NCI-H1417 treated with DMSO at 0.1 percent for 48 hours (cell line): ENCODE measurements around the gene NDUFAF7.
"Not testable (repeated sequence)": the region's sequence is repeated elsewhere in the genome, so short reads cannot be mapped to it uniquely, and the experiment has no call there.

Source experiments
- DNase-seq: peaks from one replicate; lab custom pipeline; 2025; lab: John Stamatoyannopoulos, UW

Gene NDUFAF7

DNA sequence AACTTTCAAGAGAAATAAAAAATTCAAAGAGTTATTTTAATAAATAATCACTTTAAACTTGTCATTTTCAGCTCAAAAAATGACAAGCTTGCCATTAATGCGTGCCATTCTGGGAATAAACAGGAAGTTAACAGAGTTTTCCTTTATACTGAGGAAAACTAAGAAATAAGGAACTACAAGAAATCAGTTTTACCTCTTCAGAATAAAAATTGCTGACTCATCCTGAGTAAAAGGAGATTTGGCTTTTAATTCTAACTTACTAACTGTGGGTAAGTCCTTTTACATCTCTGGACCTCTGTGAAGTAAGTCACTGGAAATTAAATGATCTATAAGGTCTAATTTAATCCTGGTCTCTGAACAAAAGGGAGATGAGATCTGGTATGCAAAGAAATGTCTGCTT, 16.2 kb upstream of the NDUFAF7 start:
- no peak for DNase-seq

DNA sequence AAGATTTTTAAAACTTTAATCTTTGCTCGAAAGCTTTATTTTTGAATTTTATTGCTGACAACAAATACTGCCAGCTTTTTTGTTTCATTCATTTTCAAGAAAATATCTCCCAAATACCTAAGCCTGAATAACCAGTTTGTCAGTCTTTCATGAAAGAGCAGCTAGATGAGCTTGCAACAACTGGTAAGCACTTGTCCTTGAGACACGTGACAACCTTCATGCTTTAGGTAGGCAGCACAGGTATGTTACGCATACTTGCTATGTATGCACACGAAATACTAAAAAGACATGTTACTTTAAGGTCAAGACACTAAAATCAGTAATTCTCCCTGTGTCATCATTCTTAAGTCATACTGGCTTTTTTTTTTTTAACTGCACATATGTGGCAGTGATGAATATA, 12.4 kb upstream of the NDUFAF7 start:
- DNase-seq, result no peak

DNA sequence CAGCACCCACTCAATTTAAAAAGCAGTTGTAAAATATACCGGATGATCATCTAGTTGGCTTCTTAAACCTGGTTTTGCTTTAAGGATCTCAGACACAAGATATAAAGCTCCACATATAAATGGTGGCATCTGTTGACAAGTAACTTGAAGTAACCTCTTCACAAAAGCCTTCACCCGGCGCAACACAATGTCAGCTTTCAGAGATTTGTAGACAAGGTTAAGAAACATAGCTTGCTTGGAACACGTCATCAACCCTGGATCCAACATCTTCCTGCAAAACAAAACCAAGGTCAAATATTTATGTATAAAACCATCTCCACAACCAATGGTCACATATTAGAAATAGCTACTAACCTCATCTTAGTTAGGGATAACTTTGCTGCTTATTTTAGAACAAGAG, 8.3 kb upstream of the NDUFAF7 start:
- DNase-seq, result no peak

- no peak for DNase-seq
These were observed 7.4 kb upstream of the NDUFAF7 start for GRCh38 chr2:37224063-37224462.

DNA sequence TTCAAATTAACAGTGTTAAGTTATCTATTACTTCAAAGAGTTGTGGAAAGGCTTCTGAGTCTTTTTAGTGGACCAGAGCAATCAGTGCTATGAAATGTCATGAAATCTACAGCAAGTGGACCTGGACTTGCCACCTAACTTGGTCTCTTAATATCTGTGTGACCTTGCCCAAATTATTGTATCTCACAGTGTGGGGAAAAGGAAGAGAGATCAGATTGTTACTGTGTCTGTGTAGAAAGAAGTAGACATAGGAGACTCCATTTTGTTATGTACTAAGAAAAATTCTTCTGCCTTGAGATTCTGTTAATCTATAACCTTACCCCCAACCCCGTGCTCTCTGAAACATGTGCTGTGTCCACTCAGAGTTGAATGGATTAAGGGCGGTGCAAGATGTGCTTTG, 6.3 kb upstream of the NDUFAF7 start:
- not testable (repeated sequence) for DNase-seq

GRCh38 chr2:37226863-37227262, 4.6 kb upstream of the NDUFAF7 start:
- DNase-seq, result no peak

- no peak for DNase-seq
These were observed 2.7 kb upstream of the NDUFAF7 start for GRCh38 chr2:37228788-37229187.

DNA sequence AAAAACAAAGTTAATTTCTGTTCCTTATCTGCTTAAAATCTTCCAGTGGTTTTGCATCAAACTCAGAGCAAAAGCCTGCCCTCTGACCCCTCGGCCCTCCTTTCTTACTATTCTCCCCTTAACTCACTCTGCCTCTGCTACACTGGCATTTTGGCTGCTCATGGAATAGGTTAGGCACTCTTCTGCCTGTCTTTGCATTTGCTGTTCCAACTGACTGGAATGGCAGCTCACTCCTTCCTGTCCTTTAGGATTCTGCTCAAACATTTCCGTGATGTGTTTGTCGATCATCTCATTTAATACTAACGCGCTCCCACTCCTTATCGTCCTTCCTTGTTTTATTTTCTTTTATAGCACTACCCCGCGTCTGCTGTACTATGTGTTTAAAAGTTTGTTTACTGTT, 877 bp upstream of the NDUFAF7 start:
- no peak for DNase-seq

DNA sequence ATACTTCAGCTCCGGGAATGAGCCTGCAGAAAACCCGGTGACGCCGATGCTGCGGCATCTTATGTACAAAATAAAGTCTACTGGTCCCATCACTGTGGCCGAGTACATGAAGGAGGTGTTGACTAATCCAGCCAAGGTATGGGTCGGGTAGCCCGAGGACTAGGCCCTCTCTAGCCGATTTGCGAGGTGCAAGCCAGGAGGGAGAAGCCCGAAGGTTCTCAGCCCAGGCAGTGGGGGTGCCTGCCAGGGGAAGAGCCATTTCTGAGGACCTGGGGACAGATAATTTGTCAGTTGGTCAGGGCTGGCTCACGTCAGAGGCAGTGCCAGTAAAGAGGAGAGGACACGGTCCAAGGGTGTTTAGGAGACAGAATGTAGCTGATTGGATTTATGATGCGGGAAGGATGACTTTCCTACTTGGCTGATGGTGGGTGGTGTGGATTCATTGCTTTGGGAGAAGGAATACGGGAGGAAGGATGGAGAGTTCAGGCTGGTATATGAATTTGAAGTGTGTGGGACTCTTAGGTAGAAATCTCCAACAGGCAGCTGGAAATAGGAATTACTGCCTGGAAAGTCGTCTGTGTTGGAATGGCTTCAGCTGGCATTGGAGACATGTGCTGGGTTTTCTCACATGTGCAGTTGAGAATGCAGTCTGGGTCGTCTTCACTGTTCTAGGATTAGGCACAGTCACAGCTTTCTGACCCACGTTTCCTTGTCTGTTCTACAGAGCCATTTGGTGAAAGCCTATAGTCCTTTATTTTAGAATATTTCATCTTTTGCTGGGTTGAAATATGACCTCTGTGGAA, 874 bp downstream of the NDUFAF7 start:
- no peak for DNase-seq

DNA sequence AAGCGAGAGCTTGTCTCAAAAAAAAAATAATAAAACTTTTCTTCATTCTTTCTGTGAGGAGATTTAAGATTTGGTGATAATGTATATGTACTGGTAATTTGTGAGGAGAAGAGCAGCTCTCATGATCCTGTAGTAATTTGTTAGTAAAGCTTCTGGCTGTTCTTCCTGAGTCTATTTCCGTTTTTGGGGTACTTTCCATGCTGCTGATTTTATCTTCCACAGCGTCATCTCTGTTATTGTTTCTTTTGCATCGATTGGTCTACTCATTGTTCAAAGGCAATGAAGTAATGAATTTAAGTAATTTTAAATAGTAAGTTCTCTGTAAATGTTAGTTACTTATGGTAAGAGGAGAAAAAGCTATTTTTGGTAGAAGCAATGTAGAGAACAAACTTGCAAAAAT, 12.0 kb downstream of the NDUFAF7 start:
- DNase-seq, result no peak

DNA sequence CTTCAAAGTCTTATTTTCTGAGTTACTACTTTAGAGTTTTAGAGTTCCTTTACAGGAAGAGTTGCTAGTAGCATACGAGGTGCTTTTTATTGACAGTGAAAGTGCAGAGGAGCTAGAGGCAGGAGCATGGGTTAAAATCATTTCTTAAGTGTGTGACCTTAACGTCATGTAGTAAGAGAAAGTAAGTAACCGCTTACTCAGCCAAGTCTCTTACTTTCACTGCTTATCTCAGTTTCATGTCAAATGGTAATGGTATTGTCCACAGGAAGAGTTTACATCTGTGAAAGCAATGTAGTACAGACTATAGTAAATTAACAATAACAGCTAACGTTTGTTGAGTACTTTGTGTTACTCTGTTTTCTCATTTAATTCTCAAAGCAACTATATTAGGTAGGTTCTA, 12.6 kb downstream of the NDUFAF7 start:
- no peak for DNase-seq

GRCh38 chr2:37244755-37245154, 13.3 kb downstream of the NDUFAF7 start:
- no peak for DNase-seq

DNA sequence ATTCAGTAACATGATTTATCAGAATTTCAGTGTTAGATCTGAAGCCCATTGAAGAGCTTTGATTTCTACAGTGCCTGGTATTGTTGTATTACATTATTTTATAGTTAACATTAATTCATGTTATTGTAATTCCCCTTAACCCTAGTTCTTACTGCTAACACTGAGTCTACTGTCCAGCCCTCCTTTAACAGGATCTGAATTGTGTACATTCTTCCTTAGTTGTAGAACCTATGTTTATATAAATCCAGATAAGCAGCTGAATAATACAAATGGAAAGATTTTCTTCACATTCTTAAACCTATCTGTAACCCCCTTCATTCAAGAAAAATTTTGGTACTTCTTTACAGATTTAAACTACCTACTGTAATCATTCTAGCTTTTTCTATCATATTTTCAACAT, 14.7 kb downstream of the NDUFAF7 start:
- DNase-seq, result no peak

DNA sequence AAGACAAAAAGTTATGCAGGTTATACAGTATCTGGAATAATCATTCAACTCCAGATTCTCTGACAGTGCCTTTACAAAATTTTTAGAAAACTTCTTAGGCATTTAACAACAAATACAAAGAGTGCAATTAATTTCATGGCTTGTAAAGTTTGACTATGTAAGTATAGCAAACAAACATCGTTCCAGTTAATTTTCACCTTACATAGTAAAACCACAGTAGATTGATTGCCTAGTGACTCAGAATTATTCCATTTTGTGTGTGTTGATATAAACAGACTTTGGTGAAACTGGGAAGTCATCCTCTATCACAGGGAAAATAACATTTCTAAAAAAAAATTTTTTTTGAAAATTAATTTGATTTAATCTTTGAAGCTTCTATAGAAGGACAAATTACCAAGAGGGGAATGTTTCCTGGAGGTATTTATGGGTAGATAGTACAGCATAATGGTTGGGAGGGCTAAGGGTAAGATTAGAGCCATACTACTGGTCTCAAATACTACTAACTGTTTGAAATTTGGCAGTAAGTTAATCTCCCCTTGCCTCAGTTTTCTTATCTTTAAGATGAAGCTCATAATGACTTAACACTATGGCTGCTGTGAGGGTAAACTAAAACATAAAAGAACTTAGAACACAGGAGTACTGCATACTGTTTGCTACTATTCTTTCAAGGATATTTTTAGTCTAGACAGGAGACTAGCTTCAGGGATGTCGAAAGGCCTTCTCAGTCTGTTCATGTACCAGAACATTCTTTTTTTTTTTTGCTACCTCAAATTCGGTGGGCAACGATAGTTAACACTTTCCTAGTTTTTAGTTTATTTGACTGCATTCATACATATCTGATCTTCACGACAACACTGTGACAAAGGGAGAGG, 19.6 kb downstream of the NDUFAF7 start:
- no peak for DNase-seq

- no peak for DNase-seq
These were observed 31.1 kb downstream of the NDUFAF7 start for GRCh38 chr2:37262522-37262921.

DNA sequence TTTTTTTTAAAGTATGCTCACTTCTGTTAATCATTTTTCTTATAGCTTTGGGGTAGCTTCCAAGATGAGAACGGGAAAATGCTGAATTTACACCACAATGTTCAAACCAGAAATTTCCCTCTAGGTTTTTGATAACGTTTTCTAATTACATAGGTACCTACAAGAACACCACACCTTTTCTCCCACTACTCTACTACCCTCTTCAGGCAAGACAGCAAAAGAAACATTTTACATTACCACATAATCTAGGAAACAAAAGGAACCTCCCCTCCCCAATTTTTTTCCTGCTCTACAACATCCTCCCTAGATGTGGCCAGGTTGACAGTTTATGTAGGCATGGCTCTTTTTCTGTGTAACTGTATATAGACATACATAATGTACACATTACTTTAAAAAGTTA, 32.4 kb downstream of the NDUFAF7 start:
- DNase-seq, result no peak

GRCh38 chr2:37267685-37268084, 36.2 kb downstream of the NDUFAF7 start:
- DNase-seq, result no peak

DNA sequence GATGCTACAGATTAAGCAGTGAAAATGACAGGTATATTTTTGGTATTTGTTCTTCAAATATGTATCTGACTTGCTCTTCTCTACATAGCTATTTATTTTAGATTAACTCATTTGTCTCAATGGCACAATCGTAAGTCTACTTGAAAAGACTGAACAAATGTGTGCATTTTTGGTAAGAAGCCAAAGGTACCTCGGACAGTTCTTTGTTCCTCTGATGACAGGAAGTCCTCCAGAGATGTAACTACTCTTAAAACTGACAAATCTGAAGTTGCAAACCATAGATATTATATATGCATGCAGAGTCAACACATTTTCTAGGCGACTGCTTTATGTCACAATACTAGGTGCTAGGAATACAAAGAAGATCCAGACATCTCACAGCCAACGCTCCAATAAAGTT, 36.7 kb downstream of the NDUFAF7 start:
- DNase-seq, result no peak

- no peak for DNase-seq
These were observed 40.1 kb downstream of the NDUFAF7 start for GRCh38 chr2:37271376-37272067.

DNA sequence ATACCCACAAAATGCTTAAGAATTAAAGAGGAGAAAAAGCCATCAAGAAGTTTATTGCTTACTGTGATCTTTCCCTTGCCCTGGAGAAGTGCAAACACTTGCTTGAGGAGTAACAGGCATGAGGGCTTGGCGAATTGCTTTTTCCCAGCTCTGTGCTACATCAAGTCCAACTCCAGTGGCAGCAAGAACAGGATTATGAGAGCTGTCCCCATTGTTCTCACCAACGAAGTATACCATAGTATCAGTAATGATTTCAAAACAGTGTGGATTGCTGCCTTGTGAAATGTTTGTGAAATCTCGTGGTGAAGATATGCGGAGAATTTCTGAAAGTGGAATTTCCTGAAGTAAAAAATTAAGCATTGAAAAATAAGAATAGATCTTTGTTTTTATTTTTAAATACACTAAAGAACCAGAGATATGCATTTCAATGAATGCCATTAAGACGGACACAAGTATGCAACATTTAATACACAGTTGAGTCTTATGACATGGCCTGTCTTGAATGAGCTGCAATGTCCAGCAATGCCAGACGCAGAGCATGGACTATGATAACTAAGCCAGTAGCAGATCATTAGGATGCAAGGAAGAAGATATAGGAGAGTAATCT, 43.0 kb downstream of the NDUFAF7 start:
- no peak for DNase-seq

DNA sequence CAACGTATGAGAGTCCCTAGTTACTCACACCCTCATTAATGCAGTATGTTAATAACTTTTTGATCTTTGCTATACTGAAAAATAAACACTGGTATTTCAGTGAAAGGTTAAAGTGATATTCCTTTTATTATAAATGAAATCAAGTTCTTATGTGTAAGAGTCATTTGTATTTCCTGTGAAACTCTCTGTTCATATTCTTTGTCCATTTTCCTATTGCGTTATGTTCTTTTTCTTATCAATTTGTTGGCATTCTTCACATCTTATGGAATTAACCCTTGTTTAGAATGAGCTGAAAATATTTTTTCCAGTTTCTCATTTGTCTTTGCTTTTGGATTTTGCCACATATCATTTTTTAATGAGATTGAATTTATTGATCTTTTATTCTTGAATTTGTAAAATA, 44.8 kb downstream of the NDUFAF7 start:
- DNase-seq, result no peak

- DNase-seq, result no peak
These were observed 50.5 kb downstream of the NDUFAF7 start for GRCh38 chr2:37281916-37282315.
